Measurements from ENCODE around the gene WDR75. TPM values are rescaled to one million over a fixed set of nuclear protein-coding genes. Genes with fewer than 3 reads are reported as not detected.

The WDR75 gene
- total and polyA plus RNA-seq, 12 donors: 23.7 to 73.9 (median 39.7) TPM

DNA sequence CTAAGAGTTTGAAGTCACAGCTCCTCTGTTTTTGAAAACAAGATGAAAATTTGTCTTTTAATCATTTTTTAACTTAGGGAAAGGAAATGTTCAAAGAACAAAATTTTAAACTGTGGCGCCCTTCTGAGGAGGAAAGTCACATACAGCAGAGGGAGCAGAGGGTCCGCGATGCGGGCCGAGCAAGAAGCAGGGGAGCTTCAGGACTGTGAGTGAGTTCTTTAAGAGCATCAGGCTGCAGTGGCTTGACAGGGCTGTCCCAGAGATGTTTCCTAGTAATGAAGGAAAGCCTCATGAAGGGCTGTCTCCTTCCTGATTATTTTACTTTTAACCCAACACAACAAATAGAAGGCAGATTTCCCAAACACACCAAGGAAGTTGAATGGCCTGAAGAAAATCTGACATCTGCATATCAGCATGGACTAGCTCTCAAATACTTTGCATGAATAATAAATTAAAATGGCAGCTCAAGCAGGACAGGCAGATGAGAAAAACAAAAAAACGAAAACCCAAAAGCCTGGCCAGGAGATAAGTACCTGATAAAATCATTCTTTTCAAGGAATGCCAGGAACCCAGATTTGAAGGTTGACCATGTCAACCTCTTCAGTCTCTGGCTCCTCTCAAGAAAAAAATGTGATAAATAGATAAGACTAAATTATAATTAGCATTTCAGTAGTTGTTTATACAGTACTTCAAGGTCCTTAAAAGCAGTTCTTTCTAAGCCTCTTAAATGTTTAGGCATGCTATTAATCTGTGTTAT is 78.5 kb downstream of the WDR75 start:
- H3K4me1 ChIP-seq (replicated peaks in 1 of 2): peaks cover 33 to 73% of the 10 kb centered on the region in 2 donors
- H3K36me3 ChIP-seq (replicated peaks in 1 of 2): no peaks in the 10 kb centered on the region
- no peaks in the 10 kb centered on the region for H3K27me3 ChIP-seq
- intact Hi-C loops (cut with DNase I): no loop called here
- no peaks in the 10 kb centered on the region for H3K9me3 ChIP-seq (replicated peaks in 1 of 3)
- H3K4me3 ChIP-seq: no peak overlapping the region
- WGBS, 4 donors: 57 to 71% (median 63%) methylated on average over 6 of the region's 6 CpGs
- no peak for TF ChIP-seq POLR2A (IDR thresholded peaks at IDR 0.05)
- TF ChIP-seq, protein P1, sequence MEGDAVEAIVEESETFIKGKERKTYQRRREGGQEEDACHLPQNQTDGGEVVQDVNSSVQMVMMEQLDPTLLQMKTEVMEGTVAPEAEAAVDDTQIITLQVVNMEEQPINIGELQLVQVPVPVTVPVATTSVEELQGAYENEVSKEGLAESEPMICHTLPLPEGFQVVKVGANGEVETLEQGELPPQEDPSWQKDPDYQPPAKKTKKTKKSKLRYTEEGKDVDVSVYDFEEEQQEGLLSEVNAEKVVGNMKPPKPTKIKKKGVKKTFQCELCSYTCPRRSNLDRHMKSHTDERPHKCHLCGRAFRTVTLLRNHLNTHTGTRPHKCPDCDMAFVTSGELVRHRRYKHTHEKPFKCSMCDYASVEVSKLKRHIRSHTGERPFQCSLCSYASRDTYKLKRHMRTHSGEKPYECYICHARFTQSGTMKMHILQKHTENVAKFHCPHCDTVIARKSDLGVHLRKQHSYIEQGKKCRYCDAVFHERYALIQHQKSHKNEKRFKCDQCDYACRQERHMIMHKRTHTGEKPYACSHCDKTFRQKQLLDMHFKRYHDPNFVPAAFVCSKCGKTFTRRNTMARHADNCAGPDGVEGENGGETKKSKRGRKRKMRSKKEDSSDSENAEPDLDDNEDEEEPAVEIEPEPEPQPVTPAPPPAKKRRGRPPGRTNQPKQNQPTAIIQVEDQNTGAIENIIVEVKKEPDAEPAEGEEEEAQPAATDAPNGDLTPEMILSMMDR (IDR thresholded peaks at IDR 0.05): no peak
- H3K27ac ChIP-seq: peak overlapping the region in 3 of 5 donors; percentile 20 to 34 (median 20)
- peak in 2 of 7 donors; percentile 26 to 27 for DNase-seq

DNA sequence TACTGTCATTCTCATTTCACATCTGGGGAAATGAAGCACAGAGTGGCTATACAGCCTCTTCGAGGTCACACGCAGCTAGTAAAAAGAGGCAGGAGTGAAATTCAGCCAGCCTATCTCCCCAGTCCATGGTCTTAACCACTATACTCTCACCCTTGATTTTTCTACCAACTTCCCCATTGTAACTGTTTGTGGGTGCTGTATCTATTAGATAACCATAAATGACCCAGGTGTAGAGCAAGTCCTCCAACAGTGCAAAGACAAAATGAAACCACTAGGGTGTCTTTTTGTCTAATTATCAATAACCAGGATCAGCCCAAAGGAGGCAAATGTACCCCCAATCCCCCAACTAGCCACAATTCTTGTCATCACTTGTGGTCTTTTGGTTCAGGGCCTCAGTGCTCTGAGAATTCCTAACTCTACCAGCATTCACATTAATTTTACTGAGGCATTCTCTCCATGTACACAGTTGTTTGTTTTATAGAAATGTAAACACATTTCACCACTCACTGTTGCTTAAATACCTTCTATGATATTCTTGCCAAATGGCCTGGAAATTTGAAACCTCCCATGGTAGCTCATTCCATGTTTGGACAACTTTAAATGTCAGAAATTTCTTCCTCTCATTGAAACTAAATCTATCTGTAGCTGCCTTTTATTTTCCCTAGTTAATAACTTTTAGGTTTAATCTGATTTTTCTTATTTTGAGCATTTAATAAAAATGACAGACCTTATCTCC is 80.6 kb downstream of the WDR75 start:
- H3K27ac ChIP-seq: peak overlapping the region in 1 of 5 donors; percentile 17
- TF ChIP-seq, protein P1 (IDR thresholded peaks at IDR 0.05): no peak
- no peak for TF ChIP-seq POLR2A (IDR thresholded peaks at IDR 0.05)
- intact Hi-C loops (cut with DNase I): no loop called here
- no peaks in the 10 kb centered on the region for H3K27me3 ChIP-seq
- H3K36me3 ChIP-seq (replicated peaks in 1 of 2): no peaks in the 10 kb centered on the region
- H3K9me3 ChIP-seq (replicated peaks in 1 of 3): no peaks in the 10 kb centered on the region
- WGBS, 4 donors: 93 to 98% (median 97%) methylated on average over 2 of the region's 2 CpGs
- no peak overlapping the region for H3K4me3 ChIP-seq
- H3K4me1 ChIP-seq (replicated peaks in 1 of 2): peaks cover 33 to 54% of the 10 kb centered on the region in 2 donors
- DNase-seq: no peak

DNA sequence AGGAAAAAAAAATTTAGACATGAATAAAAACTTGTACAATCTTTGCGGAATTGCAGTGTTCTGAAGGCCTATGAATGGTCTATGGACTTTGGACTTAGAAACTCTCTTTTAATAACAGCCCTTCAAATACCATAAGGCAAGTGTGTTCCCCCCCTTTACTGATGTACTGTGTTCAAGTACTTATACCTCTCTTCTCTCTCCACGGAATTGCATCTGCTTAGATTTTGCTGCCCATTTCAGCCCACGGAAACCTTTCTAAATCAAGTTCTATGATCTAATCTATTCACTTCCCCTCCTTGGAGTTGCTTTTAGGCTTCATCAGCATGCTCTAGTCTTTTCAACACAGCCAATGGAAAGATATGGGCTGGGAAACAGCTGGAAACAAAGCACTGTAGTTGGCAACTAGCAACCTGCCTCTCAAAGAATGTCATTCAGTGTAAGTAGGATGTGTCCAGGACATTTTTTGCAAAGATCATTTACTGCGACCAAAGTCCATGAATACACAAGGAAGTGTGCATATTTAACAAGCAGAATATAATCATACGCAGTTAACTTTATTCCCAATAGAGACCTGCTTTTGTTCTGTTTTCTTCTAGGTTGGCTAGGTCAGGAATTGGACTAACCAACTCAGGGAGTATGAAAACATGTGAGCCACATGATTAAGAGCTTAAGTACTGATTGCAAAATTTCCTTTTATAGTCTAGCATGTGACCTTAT is 81.3 kb downstream of the WDR75 start:
- 76 to 87% (median 82%) methylated on average over 5 of the region's 5 CpGs for WGBS, 4 donors
- Histone ChIP-seq H3K4me3 (no peak overlapping the region), H3K27me3 (no peaks in the 10 kb centered on the region), H3K9me3 (replicated peaks in 1 of 3) (no peaks in the 10 kb centered on the region), H3K27ac (peak overlapping the region in 2 of 5 donors; percentile 21 to 54), H3K4me1 (replicated peaks in 1 of 2) (peaks cover 33 to 51% of the 10 kb centered on the region in 2 donors), H3K36me3 (replicated peaks in 1 of 2) (no peaks in the 10 kb centered on the region)
- TF ChIP-seq, protein P1 (IDR thresholded peaks at IDR 0.05): no peak
- TF ChIP-seq POLR2A (IDR thresholded peaks at IDR 0.05): no peak
- no peak for DNase-seq
- intact Hi-C loops (cut with DNase I): no loop called here

DNA sequence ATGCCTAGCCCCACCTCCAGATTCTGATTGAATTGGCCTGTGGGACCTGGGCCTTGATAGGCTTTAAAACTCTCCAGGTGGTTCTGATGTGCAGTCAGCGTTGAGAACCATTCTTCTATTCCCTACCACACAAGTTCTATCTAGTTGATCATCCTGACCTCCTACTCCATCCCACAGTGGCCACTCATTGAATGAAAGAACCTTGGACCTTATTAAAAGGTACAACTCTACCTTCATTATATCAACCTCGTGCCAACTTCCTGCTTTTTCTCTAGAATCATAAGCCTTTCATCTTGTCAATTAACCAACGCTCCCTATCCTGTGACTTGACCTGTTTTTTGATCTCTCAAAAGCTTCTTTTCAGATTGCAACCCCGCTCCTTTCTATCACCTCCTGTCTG is 83.5 kb downstream of the WDR75 start:
- intact Hi-C loops (cut with DNase I): no loop called here
- no peak for DNase-seq
- H3K27ac ChIP-seq: no peak overlapping the region
- H3K9me3 ChIP-seq (replicated peaks in 1 of 3): no peaks in the 10 kb centered on the region
- no peaks in the 10 kb centered on the region for H3K36me3 ChIP-seq (replicated peaks in 1 of 2)
- no peaks in the 10 kb centered on the region for H3K27me3 ChIP-seq
- H3K4me1 ChIP-seq (replicated peaks in 1 of 2): peaks cover 34 to 43% of the 10 kb centered on the region in 2 donors
- TF ChIP-seq, protein P1 (IDR thresholded peaks at IDR 0.05): no peak
- no peak for TF ChIP-seq POLR2A (IDR thresholded peaks at IDR 0.05)
- WGBS, 4 donors: 72 to 97% (median 88%) methylated on average over 4 of the region's 4 CpGs
- no peak overlapping the region for H3K4me3 ChIP-seq

Data from adrenal gland (tissue), 12 donors.